HPDE6-E6E7 (cell line): ENCODE results near the gene CCL3.
"Not testable (repeated sequence)": the region's sequence is repeated elsewhere in the genome, so short reads cannot be mapped to it uniquely, and the experiment has no call there.

Source experiments
- DNase-seq: peaks from one replicate; pipeline ENCODE4 v3.0.0; 2011; ENCODE audit warnings: missing footprints; ENCODE audit errors: extremely low spot score

CCL3 gene

GRCh38 chr17:36086791-36087190 is 3.2 kb downstream of the CCL3 start:
- no peak for DNase-seq

GRCh38 chr17:36085765-36086164 is 4.2 kb downstream of the CCL3 start:
- DNase-seq = no peak

- DNase-seq = not testable (repeated sequence)
Measured at GRCh38 chr17:36083691-36084090, 6.3 kb downstream of the CCL3 start.

- not testable (repeated sequence) for DNase-seq
Measured at GRCh38 chr17:36082482-36083120, 7.3 kb downstream of the CCL3 start.

- not testable (repeated sequence) for DNase-seq
Measured at GRCh38 chr17:36081681-36082471, 8.1 kb downstream of the CCL3 start.

- DNase-seq = no peak
Measured at GRCh38 chr17:36074365-36074764, 15.6 kb downstream of the CCL3 start.

- DNase-seq = peak; percentile 9
Measured at GRCh38 chr17:36072431-36073121, 17.4 kb downstream of the CCL3 start.

- no peak for DNase-seq
Measured at GRCh38 chr17:36071751-36072150, 18.2 kb downstream of the CCL3 start.

- DNase-seq = no peak
Measured at GRCh38 chr17:36070427-36070826, 19.5 kb downstream of the CCL3 start.

- DNase-seq = no peak
Measured at GRCh38 chr17:36069136-36069535, 20.8 kb downstream of the CCL3 start.

DNA sequence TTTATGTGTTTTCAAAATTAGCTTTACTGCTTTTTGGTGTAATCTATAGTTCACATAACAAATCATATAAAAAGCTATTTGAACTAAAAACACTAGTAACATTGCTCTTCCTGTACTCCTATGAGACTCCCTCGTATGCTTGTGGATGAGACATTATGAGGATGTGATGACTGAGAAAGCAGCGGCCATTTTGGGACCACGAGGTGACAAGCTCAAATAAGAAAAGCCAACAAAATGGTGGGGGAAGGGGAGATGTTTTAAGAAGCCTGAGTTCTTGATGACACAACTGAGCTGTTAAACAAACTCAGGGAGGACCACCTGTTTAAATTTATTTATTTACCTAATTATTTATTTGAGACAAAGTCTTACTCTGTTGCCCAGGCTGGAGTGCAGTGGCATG is 21.4 kb downstream of the CCL3 start:
- no peak for DNase-seq

GRCh38 chr17:36066365-36066985 is 23.5 kb downstream of the CCL3 start:
- DNase-seq = no peak

GRCh38 chr17:36063786-36064541 is 26.0 kb downstream of the CCL3 start, which contains the start of gene CCL18:
CCL18 (plus strand) TSS chr17:36064272; CDS start chr17:36064343, 71 bp downstream.
- no peak for DNase-seq

DNA sequence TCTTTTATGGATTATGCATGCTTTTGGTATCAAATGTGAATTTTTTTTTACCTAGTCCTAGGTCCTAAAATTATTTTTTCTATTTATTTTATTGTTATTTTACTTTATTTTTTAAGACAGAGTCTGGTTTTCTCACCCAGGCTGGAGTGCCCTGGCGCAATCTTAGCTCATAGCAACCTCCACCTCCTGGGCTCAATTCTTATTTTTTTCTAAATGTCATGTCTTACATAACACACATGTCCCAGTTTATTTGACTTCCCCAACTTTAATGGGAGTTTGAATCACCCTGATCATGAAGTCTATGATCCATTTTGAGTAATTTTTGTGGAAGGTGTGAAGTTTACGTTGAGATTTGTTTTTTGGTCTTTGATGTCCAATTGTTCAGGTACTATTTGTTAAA is 29.1 kb downstream of the CCL3 start:
- no peak for DNase-seq

- DNase-seq = no peak
Measured at GRCh38 chr17:36059406-36059805, 30.5 kb downstream of the CCL3 start.

DNA sequence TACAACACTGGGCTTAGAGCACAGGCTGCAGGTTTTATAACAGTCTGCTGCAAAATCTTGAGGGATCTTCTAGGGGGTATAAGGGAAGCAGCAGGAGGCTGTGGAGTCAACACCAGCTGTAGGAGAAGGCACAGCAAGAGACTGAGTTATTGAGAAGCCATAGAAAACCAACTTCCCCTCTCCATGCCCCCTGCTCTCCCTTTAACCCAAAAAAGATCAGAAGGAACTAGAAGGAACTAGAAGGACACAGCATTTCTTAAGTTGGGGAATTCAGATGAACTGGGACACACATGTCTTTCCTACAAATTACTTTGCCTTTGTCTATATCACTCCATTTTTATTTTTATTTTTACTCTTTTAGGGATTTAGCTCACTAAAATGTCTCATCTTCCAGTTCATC is 32.0 kb downstream of the CCL3 start:
- no peak for DNase-seq

- DNase-seq = no peak
Measured at GRCh38 chr17:36055921-36056520, 33.9 kb downstream of the CCL3 start.

DNA sequence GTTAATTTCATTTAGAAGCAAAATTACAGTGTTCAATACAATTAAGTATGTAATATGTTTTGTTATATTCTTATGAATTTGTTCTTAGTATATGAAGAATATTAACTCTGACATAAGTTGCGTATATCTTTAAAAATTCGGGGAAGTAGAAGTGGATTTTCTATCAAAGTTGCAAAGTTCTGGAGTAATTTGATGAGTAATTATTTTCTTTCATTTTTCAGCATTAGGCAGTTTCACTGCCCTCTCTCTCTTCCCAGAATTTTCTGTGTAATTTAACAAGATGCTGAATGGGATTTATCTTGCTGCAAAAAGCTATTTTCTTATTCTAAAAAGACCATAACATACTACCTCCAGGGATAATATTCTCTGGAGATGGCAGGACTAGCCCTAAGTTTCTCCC is 34.8 kb downstream of the CCL3 start:
- no peak for DNase-seq

DNA sequence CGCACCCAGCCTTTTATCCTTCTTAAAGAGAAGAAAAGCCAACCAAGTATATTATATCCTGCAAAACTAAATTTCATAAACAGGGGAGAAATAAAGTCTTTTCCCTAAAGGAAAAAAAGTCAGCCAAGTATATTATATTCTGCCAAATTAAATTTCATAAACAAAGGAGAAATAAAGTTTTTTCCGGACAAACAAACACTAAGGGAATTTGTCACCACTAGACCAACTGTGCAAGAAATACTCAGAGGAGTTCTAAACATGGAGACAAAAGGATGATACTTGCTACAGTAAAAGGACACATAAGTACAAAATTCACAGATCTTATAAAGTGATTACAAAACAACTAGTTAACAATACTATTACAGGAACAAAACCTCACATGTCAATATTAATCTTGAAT is 40.3 kb downstream of the CCL3 start:
- no peak for DNase-seq

- DNase-seq = no peak
Measured at GRCh38 chr17:36048066-36048465, 41.9 kb downstream of the CCL3 start.
